CD1c-positive myeloid dendritic cell (primary cell): Measurements from ENCODE around the gene NUDT19.
A peak's percentile ranks its signal among the peaks of the same experiment; 100 is the strongest.
"Not testable (repeated sequence)": the region's sequence is repeated elsewhere in the genome, so short reads cannot be mapped to it uniquely, and the experiment has no call there.

Experiments used
- DNase-seq: peaks from one replicate; pipeline ENCODE4 v3.0.0-alpha.2; 2016; ENCODE audit errors: extremely low spot score

NUDT19 gene

DNA sequence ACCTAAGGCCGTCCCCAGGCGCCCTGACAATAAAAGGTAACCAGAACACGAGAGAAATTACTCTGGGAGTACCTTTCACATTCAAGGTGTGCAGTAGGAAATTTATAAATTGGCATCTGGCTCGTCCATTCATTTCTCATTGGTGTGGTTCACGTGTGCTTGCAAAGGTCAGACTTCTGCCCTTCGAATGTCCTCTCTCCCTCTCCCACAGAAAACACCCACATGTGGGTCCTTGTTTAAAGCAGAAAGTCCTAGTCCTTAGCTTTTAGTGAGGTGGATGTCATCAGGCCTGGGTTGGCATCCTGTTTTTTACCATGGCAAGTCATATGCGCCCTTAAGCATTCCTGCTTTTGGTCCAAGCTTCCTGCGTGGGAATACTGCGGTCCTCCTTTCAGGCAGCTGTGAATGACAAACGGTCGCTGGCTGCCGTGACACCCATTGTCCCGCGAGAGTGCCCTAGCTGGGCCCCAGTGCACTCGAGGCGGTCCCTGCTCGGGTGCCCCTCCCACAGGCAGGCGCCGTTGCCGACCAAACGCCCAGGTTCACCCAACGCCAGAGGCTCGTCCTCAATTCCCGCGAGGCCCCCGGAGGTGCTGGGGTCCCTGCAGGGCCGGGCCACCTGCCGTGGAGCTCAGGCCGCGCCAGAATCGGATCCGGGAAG lies at the start of gene NUDT19:
Gene NUDT19 (plus strand): TSS at position 531 of the 661 bp plus-strand sequence. CDS start 140 bp downstream, outside the sequence.
- peak; percentile 80 for DNase-seq

GRCh38 chr19:32642771-32643170 lies 48.9 kb upstream of the NUDT19 start:
- no peak for DNase-seq

- DNase-seq: no peak
Measured at GRCh38 chr19:32646556-32646955, 45.1 kb upstream of the NUDT19 start.

DNA sequence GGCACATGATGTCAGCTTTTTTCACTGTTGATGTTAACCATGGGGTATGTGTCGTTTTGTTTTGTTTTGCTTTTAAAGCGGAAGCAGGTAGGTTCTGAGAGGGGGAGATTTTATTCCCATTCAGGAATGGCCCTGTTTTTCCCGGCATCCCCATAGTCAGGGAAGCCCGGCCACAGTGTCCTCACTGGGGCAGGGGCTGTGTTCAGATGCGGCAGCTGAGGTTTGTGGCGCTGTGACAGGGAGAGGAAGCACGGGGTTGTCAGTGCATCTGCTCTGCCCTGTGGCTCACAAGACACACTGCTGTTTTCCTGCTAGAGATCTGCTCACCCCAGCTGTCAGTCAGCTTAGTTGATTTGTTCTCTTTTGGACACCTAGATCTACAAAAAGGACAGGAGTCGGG lies 44.3 kb upstream of the NUDT19 start:
- DNase-seq: no peak

DNA sequence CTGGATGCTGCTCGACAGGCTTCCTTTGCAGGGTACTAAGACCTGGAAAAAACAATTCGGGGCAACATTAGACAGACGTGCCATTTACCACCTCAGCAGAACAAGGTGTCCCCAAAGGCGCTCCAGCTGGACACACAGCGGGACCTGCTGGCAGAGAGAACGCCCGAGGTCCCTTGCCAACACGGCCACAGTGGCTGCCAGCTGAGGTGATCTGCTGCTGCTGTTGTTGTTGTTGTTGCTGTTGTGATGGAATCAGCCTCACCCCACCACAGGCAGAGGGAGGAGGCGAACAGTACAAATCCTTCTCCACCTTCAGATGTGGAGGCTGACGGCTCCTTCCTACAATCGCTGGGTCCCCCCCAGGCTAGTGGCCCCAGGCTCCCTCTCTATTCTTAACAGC lies 41.9 kb upstream of the NUDT19 start:
- DNase-seq: no peak

DNA sequence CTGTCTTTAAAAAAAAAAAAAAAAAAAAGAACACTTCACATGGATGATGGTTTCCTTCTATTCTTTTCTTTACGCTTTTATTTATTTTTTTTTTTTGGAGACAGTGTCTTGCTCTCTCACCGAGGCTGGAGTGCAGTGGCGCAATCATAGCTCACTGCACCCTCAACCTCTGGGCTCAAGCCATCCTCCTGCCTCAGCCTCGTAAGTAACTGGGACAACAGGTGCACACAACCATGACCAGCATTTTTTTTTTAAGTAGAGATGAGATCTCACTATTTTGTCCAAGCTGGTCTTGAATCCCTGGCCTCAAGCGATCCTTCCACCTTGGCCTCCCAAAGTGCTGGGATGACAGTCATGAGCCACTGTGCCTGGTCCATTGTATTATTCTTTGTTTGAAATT lies 41.0 kb upstream of the NUDT19 start:
- DNase-seq: no peak

GRCh38 chr19:32651729-32652140 lies 39.9 kb upstream of the NUDT19 start:
- DNase-seq: no peak

DNA sequence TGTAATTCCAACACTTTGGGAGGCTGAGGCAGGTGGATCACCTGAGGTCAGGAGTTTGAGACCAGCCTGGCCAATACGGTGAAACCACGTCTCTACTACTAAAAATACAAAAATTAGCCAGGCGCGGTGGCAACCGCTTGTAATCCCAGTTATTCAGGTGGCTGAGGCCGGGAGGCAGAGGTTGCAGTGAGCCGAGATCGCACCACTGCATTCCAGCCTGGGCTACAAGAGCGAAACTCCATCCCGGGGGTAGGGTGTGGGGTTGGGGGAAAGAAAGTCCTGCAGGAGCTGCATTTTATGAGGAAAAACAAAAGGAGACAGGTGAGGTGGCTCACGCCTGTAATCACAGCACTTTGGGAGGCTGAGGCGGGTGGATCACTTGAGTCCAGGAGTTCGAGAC lies 39.3 kb upstream of the NUDT19 start:
- DNase-seq: not testable (repeated sequence)

GRCh38 chr19:32652894-32653598 lies 38.6 kb upstream of the NUDT19 start:
- no peak for DNase-seq

GRCh38 chr19:32653599-32653915 lies 38.1 kb upstream of the NUDT19 start:
- no peak for DNase-seq

GRCh38 chr19:32656379-32656778 lies 35.2 kb upstream of the NUDT19 start:
- DNase-seq: not testable (repeated sequence)

- DNase-seq: no peak
Measured at GRCh38 chr19:32658075-32658474, 33.5 kb upstream of the NUDT19 start.

DNA sequence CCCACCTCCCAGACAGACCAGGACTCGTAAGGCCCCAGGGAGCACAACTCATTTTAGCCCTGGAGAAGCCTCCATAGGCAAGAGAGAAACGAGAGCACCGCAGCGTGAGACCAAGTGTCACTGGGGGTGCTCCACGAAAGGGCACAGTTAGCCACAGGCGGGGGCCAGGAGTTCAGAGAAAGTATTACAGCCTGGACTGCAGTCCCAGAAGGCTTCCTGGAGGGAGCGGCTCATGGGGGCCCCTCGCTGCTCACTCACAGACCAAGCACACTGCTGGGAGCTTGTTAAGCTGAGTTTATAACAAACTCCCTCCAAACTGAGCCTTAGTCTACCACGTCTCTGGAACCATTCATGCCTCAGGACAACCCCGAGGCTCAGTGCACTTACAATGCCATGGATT lies 33.1 kb upstream of the NUDT19 start:
- DNase-seq: no peak

- peak; percentile 17 for DNase-seq
Measured at GRCh38 chr19:32661318-32661717, 30.3 kb upstream of the NUDT19 start.

GRCh38 chr19:32662186-32662585 lies 29.4 kb upstream of the NUDT19 start:
- DNase-seq: peak; percentile 32

DNA sequence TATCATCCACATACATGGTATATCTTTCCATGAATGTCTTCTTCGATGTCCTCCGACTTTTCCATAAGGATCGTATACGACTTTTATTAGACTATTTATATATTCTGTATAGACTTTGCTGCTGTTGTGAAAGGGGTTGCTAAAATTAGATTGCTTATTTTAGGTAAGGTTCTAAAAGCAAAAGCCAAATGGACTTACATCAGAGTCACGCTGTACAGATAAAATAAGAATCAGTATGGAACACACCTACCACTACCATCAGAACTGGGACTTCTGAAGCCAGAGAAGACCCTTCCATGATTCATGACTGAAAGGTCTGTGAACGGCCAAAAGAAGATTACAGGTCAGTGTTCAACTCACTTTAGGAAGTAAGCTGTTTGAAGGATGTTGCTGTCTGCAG lies 25.5 kb upstream of the NUDT19 start:
- no peak for DNase-seq

DNA sequence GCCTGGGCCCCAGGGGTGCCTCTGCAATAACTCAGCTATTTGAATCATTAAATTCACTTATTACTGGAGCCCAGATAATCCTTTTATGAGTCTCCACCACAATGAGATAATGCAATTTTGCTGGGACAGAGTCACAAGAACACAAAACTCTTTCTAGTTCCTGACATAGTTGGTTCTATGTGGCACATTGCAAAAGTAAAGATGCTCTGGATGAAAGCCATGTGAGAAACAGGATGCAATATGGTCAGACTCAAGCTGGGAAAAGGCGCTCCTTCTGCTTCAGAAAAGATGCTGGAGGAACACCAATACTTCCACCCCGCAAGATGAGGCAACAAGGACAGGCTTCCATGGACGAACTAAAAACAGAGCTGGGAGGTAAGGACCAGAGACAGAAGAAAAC lies 22.3 kb upstream of the NUDT19 start:
- no peak for DNase-seq

DNA sequence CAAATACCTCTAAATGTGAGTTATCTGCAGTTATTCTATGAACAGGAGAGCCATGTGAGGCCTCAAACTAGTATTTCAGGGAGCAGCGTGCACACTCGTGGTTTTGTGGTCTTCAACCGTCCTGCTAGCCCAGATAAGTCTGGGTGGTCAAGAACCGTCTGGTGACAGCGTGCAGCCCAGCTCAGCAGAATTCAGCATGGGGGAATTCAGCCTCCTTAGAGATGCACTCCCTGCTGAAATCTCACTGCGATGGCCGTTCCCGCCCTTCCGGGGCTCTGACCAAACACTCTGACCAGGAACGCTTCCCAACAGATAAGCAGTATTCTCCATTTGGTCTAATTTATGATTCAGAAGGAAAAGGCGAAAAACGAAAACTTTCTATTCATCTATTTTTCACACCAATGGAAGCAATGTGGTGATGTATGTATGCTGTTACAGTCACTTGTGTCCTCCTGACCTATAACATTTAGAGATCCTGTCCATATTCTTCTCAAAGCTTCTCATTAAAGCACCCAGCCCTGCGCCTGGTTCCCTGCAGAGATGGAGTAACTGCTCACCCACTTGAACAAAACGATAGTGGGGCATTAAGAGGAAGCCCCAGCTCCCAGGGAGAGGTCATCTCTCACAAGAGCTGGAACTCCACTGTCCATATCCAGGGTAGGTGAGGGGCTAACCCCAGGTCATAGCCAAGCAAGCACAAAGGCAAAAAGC lies 19.6 kb upstream of the NUDT19 start:
- no peak for DNase-seq

DNA sequence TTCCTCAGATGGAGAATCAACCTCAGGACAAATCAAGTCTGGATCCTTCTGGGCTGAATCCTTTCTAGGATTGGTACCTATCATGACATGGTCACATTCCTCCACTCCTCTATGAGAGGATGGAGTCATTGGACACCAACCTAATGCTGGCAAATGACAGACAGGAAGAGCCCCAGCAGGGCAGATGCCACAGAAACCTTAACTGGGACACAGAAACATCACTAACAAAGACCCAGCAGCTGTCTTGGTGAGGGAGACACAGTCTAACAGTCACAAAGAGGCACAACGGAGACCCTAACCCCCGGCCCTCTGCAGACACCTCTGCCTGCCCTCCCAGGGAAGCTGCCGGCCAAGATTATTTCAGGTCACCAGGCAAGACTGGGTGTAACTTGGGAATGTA lies 18.8 kb upstream of the NUDT19 start:
- DNase-seq: no peak

- DNase-seq: no peak
Measured at GRCh38 chr19:32673573-32673972, 18.0 kb upstream of the NUDT19 start.

DNA sequence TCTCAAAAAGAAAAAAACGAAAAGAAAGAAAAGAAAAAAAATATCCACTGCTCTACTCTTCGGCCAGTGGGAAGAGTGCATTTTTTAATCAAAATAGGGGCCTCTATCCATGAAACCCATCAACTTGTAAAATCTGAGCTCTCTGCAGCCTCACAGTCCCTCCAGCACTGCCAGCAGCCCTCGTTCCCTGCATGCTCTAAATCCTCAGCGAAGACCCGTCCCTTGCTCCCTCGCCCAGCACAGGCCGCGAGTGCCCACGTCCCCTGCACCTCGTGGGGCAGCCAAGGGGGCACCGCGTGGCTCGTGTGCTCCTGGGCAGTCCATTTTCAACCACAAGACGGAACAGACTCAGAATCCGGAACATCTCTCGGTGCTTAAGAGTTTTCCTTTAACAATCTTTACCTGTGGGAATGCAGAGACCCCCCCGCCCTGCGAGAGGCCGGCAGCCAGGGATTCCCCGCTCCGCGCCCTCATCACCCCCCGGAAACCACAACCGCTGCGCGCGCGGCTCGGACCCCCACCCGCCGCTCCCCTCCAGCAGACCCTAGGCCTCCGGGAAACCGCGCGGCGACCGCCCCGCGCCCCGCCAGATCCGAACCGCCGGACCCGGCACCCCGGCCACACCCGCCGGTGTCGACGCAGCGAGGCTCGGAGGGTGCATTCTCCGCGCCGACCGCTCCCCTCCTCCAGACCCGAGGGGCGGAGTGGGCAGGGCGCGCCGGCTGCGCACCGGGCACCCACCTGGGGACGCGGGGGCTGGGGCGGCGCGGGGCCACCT lies 17.3 kb upstream of the NUDT19 start:
- DNase-seq: peak; percentile 33
